ENCODE data around the gene TACR1.
"Not testable (repeated sequence)": the region's sequence is repeated elsewhere in the genome, so short reads cannot be mapped to it uniquely, and the experiment has no call there.

TACR1 gene

DNA sequence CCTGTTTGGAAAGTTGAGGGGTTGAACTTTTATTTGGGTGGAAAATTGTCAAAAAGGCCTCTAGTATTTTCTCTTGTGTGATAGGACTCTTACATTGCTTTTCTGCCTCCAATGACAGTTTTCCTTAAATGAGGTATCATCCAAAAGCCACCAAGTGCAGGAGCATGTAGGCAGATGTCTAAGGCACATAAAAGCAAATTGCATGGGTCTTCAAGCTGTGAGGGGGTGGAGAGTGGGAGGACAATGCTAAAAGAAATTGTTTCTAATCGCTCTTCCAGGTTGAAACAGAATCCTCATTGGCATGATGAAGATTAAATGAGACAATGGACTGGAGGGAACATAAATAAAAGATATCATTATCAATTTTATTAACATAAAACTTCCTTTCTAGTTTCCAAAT lies 6.8 kb downstream of the TACR1 start:
- no peak for DNase-seq

DNA sequence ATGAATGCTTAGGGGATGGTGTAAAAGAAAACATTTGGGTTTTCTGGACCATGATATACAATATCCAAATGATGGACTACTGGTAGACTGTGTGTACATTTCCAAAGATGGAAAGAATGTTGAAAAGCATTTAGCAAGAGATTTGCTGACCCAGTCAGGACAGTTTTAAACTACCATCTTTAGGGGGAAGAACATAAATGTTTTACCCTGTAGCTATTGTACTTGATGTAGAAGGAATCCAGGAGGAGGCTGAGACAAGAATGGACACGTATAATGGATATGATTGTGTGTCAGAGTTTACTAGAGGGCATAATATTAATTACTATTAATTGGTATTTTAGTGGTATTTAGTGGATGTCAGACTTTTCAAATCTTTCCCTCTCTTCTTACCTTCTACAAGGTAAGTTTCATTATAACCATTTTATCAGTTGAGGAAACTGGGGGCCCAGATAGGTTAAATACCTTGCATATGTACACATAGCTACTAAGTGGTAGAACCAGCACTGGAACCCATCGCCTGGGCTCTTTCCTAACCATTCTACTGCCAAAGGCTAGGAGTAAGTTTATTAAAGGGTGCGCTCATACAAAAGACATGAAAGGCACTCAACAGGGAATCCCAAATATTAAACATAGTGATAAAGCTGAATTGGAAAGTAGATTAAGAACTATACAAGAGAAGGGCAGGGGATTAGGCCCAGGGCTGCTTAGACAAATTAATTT lies 8.9 kb downstream of the TACR1 start:
- DNase-seq: no peak

DNA sequence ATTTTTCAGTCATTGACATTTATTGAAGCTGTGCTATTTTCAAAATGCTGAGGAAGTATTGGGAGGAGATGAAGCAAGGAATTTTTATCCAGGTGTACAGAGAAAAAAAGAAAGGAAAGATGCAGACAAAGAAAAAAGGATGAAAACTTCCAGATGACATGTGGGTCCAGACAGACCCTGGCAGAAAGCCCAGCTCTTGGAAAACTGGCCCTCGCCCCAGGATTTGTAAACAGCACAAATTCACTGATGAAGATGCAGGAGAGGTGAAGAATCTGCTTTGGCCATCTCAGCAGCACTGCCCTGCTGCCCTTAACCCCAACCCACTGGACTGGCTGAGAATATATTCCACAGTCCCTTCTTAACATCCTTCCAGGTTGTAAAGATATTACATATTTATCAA lies 12.5 kb downstream of the TACR1 start:
- DNase-seq: no peak

DNA sequence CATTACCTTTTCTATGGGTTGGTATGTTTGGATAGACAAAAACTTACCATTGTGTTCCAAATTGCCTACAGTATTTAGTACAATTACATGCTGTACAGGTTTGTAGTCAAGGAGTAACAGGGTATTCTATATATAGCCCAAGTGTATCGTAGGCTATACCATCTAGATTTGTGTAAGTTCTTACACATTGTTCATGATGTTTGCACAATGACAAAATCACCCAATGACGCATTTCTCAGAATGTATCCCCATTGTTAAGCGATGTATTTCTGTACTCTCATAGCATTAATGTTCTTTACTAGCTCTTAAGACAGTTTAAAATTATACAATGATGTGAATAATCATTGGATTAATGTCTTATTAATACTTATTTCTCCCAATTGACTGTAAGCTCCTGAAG lies 16.7 kb downstream of the TACR1 start:
- no peak for DNase-seq

DNA sequence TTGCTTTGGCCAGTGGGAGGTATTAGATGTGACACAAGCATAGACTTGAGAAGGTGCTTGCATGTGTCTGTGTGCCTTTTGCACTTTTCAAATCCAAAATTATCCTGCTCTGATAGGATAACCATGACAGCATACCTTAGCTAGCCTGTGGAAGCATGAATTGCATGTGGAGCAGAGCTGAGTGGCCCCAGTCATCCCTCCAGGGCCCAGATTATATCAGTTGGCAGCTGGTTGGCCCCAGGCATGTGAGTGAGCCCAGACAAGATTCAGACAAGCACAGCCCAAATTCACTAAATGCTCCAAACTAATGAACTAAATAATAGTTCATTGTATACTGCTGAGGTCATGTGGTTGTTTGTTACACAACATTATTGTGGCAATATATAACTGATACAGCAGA lies 18.8 kb downstream of the TACR1 start:
- DNase-seq: no peak

DNA sequence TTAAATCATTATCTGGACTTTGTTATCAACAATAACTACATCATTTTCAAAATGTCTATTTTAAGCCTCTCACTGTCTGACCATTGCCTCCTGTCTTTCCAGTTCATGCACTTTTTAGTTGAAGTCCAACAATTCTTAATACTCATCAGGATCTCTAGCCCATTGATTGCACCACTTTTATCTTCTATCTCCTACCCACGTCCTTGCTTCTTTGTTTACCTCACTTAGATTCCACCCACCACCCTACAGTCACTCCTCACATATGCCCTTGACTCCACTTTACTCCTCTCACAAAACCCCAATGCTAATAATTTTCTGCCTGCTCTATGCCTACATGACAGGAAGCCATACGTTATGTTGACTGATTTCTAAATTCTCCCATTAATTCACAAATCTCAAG lies 21.9 kb downstream of the TACR1 start:
- DNase-seq: no peak

DNA sequence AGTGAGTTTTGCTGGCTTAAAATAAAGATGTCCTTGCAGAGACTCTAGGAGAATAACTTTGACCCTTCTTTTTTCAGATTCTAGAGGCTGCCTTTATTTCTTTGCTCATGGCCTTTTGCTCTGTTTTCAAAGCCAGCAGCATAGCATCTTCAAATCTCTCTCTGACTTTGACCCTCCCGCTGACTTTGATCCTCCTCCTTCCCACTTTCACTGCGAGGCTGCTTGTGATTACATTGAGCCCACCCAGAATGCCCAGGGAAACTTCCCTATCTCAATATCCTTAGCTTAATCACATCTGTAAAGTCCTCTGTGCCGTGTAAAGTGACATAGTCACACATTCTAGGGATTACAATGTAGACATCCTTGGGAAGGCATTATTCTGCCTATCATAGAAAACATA lies 23.9 kb downstream of the TACR1 start:
- DNase-seq: no peak

DNA sequence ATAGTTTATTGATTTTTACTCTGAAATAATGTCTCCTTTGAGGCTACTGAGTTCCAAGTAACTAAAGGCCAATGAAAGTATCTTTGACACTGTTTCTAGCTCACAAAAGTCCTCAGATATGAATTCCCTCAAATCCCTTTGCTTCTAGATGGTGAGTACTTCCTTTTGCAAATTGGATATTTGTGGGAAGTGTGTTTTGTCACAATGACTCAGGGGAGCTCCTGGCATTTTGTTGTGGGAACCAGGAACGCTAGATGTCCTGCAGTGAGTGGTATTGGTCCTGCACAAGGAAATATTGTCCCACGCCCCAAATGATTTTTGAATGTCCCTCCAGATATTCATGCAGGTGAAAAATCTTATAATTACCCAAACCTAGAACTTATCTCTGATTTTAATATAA lies 24.3 kb downstream of the TACR1 start:
- no peak for DNase-seq

DNA sequence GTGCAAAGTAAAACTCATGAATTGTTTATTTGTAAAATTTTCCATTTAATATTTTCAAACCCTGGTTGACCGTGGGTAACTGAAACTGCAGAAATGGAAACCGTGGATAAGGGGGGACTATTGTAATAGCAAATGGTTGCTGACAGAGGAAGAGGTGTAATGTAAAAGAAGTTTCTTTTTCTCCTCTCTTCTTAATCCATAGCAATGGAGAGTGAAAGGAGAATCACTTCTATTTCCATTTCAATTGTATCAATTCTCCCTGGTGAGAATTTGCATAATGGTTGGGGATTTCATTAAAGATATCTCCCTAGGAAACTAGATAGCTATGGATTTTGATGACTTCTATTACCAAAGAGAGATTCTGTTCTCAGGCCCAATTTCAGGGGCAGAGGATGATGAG lies 24.8 kb downstream of the TACR1 start:
- no peak for DNase-seq

DNA sequence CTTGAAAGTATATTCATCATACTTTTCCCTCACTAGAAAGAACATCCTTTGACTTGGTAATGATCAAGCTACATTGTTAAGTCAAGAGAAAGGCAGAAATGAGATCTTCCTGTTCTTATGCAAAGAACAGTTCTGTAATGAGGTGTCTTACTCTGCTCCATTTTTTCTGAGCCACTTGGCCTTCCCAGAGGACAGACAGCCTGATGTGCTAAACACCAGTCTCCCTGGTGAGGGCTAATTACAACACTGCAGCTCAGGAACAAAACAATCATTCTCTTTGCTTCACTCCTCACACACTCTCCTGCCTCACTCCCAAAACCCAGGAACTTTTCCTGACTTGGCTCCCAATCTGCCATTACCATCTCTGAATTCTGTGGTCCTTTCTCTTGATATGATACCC lies 25.6 kb downstream of the TACR1 start:
- DNase-seq: no peak

DNA sequence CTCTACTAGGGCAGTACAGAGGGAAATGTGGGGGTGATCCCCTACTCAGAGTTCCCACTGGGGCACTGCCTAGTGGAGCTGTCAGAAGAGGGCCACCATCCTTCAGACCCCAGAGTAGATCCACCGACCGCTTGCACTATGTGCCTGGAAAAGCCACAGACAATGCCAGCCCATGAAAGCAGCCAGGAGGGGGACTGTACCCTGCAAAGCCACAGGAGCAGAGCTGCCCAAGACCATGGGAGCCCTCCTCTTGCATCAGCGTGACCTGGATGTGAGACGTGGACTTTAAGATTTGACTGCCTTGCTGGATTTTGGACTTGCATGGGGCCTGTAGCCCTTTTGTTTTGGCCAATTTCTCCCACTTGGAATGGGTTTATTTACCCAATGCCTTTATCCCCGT lies 27.9 kb downstream of the TACR1 start:
- DNase-seq: not testable (repeated sequence)

DNA sequence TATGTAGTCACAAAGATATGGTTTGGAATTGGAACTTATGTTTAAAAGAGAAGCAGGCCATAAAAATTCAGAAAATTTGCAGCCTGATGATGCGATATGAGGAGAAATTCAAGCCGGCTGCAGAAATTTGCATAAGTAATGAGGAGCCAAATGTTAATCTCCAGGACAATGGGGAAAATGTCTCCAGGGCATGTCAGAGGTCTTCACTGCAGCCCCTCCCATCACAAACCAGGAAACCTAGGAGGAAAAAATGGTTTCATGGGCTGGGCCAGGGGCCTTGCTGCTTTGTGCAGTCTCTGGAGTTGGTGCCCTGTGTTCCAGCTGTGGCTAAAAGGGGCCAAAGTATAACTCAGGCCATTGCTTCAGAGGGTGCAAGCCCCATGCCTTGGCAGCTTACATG lies 28.4 kb downstream of the TACR1 start:
- no peak for DNase-seq

DNA sequence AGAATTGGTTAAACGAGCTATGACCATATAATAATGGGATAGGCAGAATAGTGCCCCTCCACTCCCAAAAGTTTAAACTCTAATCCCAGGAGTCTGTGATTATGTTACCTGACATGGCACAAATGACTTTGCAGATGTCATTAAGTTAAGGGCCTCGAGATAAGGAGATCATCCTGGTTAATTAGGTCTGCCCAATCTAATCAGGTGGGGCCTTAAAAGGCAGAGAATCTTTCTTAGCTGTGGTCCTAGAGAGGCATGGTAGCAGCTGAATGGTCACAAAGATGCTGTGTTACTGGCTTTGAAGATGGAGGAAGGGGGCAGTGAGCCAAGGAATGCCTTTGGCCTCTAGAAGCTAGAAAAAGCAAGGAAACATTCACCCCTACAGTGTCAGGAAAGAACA lies 31.1 kb downstream of the TACR1 start:
- DNase-seq: no peak

DNA sequence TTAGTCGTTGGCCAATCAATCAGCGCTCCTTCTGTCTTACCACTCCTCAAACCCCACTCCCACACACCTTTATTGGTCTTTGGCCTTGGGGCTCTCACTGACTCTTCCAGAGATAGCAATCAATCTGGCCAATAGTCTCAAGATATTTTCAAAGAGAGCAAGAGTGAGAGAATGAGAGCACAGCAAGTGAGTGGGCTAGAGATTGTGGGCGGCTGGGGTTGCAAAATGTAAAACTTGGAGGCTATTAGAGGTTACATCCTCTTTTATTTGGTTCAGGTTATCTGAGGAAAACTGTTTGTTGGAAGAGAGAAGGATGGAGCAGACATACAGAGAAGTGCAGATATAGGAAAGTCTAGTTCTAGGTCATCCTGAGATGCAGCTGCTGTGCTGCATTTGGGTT lies 32.8 kb downstream of the TACR1 start:
- DNase-seq: no peak

DNA sequence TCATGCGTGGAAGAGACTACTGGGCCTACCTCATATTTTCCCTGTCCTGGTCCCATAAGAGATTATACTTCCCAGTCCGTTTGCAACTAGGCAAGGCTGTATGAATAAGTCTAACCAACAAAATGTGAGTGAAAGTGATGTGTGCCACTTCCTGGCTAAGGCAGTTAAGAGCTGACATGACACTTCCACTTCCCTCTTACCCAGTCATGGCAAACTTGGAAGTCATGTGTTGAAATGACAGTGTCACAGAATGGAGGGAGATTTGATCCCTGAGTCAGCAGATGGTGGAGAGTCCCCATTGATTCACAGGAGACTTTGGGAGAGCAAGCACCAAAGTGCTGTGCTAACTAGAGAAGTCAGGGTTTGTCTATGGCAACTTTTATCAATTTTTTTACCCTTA lies 36.4 kb downstream of the TACR1 start:
- DNase-seq: no peak

DNA sequence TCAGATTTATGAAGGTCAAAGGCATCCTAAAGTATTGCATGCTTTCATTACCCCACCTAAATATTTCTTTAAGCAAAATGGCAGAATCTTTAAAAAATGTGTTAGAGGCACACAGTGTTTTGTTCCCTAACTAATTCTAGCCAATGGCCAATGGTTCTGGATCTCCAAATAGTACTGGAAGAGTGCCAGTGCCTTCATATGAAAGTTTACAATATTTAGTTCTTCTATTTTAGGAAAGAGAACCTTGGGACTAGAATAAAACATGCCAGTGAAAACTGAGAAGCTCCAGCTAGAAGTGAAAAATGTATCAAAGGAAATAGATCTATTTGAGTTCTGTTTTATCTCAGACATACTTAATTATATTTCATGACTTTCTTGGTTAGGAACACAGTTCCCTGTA lies 37.1 kb downstream of the TACR1 start:
- no peak for DNase-seq

DNA sequence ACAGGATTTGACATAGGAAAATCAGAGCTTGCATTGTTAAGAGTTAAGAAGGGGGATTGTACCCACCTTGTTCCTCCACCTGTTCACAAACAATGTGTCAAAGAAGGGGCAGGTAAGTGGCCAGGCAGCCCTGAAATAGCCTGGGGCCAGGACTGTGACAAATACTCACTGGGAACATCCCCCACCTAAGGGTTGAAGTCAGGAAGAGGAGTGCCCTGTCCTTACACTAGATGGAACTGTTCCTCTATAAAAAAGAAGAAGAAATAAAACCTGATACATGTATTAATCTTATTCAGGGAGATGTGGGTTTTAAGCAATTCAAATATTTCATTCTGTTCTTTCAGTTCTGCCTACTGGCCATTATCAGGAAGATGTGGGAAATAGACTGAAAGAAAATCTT lies 41.9 kb downstream of the TACR1 start:
- no peak for DNase-seq

DNA sequence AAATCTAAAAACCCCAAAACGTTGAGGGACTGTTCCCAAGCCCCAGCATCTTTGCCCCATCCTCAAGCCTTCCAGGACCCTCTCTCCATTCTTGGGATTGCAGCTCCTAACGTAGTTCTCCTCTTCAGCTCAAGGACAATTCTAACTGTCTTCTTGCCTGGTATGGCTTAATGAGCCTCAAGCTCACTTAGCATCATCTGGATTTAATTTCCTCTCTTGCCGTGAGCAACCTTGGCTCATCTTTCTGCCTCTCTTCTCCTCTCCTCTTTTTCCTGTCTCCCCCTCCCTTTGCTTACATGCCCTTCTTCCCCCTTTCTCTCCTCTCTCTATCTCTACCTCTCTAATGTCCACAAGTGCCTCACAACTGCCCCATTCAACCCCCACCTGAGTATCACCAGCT lies 44.2 kb downstream of the TACR1 start:
- DNase-seq: no peak

DNA sequence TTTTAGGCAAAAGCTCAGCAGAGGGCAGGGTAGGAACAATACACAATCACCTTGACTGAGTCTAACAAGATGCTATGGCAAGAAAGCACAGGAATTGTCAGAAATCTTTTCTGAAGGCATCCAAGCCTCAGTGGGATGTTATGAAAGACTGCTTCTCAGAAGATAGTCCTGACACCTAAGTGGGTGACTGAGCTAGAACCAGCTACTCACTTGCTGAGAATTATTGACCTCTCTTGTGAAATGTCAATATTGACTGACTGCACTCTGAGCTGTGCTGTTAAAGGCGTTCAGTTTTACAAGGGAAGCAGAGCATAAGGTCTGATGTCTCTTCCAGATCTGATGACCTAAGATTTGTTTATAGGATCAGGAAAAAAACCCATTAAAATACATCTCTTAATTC lies 46.1 kb downstream of the TACR1 start:
- no peak for DNase-seq

DNA sequence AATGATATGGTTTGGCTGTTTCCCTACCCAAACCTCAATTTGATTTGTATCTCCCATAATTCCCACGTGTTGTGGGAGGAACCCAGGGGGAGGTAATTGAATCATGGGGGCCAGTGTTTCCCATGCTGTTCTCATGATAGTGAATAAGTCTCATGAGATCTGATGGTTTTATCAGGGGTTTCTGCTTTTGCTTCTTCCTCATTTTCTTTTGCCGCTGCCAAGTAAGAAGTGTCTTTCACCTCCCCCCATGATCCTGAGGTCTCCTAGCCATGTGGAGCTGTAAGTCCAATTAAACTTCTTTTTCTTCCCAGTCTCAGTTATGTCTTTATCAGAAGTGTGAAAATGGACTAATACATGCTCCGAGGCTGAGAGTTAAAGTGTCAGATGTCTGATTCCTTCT lies 47.1 kb downstream of the TACR1 start:
- not testable (repeated sequence) for DNase-seq

DNA sequence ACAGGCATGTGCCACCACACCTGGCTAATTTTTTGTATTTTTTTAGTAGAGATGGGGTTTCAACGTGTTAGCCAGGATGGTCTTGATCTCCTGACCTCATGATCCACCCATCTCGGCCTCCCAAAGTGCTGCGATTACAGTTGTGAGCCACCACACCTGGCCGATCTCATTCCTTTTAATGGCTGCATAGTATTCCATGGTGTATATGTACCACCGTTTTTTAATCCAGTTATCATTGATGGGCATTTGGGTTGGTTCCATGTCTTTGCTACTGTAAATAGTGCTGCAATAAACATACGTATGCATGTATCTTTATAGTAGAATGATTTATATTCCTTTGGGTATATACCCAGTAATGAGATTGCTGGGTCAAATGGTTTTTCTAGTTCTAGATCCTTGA lies 51.4 kb downstream of the TACR1 start:
- DNase-seq: not testable (repeated sequence)

DNA sequence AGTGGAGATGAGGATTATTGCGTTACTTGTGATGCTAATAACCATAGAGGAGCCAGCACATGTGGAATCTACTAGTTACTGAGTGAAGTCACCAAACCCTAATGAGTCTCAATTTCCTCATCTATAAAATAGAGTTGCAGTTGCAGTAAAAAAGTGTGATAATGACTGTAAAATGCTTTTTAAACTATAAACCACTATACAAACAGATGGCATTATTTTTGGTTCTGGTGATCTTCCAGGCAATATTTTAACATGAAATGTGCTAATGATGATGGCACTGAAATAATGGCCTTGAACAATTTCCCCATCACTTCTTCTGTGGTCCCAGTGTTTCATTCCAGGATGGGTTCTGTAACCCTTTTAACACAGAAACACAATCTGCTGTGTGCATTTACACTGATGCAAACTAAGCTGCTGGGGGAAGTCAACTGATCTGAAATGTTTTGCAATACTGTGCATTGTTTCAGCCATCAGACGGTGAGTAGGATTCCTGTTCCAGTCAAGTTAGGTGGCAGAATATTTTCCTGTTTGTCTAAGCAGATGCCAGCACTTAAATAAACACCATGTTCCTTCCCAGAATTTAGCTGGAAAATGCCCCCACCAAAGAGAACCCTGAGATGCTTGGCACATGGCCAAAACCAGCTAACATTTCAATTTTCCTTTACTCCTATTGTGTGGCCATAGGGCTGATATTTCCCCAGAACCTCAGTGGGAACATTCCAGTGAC lies 52.6 kb downstream of the TACR1 start:
- DNase-seq: no peak

DNA sequence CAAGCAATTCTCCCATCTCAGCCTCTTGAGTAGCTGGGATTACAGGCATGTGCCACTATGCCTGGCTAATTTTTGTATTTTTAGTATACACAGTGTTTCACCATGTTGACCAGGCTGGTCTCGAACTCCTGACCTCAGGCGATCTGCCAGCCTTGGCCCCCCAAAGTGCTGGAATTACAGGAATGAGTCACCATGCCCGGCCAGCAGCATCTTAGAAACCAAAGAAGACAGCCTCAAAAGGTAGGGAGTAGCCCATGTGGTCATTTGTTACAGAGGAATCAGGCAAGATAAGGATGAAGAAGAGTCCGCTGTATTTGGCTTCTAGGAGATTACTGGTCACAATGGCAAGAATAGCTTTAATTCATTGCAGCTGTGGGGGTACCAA lies 53.1 kb downstream of the TACR1 start:
- not testable (repeated sequence) for DNase-seq

DNA sequence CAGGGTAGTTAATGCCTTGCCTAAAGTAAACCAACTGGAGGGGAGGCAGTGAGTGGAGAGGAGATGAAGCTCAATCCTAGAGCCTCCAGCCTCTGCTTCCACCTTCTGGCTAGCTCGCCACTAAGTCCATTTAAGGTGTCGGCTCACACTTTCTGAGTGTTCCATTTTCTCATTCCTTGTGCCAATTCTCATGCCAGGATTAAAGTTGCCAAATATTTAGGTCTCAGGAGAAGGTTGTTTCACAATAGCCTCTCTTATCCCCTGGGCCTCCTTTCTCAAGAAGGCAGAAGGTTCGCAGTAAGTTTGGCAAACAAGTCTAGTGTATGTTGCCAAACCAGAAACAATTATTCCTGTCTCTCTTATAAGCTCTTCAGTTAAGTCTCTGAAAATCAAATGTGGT lies 57.2 kb downstream of the TACR1 start:
- DNase-seq: no peak

DNA sequence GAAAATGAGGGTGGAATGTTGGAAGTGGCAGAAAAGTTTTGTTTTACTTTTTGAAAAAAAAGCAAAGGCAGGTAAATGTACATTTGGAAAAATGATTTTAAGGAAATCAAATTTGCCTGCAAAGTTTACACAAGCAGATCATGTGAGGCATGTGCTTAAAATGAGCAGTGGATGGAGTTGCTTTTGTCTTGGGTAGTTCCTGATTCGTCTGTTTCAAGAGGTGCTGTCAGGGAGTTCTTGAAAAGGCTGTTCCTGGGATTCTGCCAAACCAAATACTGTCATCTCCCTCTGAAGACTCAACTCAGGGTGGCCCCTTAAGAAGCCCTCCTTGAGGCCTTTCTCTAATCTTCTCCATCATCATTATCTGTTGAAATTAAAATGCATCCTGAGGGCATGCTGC lies 59.0 kb downstream of the TACR1 start:
- DNase-seq: no peak
